SK-N-MC (cell line): ENCODE measurements around the gene JAKMIP1.

Experiments used
- EZH2 ChIP-seq: fragments of 200-600 bp; sonication (generic); IDR thresholded peaks from one replicate; pipeline ENCODE4 v1.6.1; 2017; ENCODE audit warnings: antibody characterized with exemption
- POLR2AphosphoS5 ChIP-seq: IDR thresholded peaks from 2 replicates; pipeline ENCODE4 v1.6.1; 2012; ENCODE audit warnings: mild to moderate bottlenecking, low read depth, low read length, borderline replicate concordance

DNA sequence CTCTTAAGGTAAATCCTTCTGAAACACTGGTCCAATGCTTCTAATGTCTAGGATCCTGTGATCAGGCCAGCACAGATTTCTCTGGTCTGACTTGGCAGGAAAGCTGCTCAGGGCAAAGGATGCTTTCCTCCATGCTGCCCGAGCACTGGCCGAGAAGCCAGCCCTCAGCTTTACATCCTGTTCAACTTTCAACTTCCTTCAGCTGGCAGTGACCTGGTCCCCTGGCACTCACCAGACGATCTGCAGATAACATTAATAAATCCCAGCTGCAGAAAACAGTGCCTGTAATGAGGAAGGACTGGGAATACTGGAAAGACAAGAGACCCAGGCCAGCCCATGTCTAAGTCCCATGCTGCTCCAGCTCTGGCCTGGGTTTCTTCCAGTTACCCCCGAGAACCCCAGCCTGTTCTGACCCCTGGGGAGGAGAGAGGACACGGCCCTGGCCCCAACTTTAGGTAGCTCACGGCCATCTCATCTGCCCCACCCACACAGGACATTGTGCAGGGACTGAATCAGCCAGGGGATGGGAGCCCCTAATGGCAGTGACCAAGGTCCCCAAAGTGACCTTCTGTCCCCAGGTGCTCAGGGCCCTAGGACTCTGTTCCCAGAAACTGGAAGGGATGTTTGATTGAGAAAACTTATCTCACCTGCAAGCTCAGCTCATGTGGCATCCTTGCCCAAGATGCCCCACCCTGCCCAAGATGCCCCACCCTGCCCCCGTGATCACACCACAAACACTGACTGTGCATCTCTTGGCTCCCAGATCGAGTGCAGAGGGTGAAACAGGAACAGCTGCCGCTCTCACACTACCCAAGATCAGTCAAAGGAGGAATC is 28.0 kb downstream of the JAKMIP1 start:
- TF ChIP-seq EZH2 (no peak), POLR2AphosphoS5 (no peak)
